Immature natural killer cell (primary cell): Measurements from ENCODE around the gene RAD51AP1. TPM values are rescaled to one million over a fixed set of nuclear protein-coding genes. Genes with fewer than 3 reads are reported as not detected.
A peak's percentile ranks its signal among the peaks of the same experiment; 100 is the strongest.

Experiments used
- DNase-seq, 3 donors: peaks; one replicate each; pipeline ENCODE4 v3.0.0; 2022; ENCODE audit warnings: mixed read lengths in 1 of 3
- H3K27ac Mint-ChIP-seq, 6 donors: one replicate each; pipeline ENCODE4 v1.8.0; 2020; ENCODE audit warnings: mixed read lengths in 6 of 6, mild to moderate bottlenecking in 5 of 6, inconsistent platforms in 4 of 6, moderate library complexity in 3 of 6
- H3K27me3 Mint-ChIP-seq, 3 donors: one replicate each; pipeline ENCODE4 v1.8.0; 2020 to 2021; ENCODE audit warnings: low read depth in 3 of 3, mild to moderate bottlenecking in 3 of 3, mixed read lengths in 3 of 3, moderate library complexity in 3 of 3, inconsistent platforms in 1 of 3
- H3K36me3 Mint-ChIP-seq, 3 donors: one replicate each; pipeline ENCODE4 v1.8.0; 2020; ENCODE audit warnings: mixed read lengths in 3 of 3, inconsistent platforms in 2 of 3, mild to moderate bottlenecking in 2 of 3
- H3K4me1 Mint-ChIP-seq, 2 donors: one replicate each; pipeline ENCODE4 v1.8.0; 2020; ENCODE audit warnings: inconsistent platforms in 2 of 2, mild to moderate bottlenecking in 2 of 2, mixed read lengths in 2 of 2, moderate library complexity in 1 of 2
- H3K4me3 Mint-ChIP-seq, 5 donors: one replicate each; pipeline ENCODE4 v1.8.0; 2020; ENCODE audit warnings: mild to moderate bottlenecking in 5 of 5, mixed read lengths in 5 of 5, inconsistent platforms in 3 of 5, moderate library complexity in 3 of 5
- H3K9me3 Mint-ChIP-seq, 6 donors: one replicate each; pipeline ENCODE4 v1.8.0; 2020; ENCODE audit warnings: mild to moderate bottlenecking in 6 of 6, mixed read lengths in 6 of 6, inconsistent platforms in 4 of 6, moderate library complexity in 3 of 6
- polyA plus RNA-seq, 3 donors: library from polyadenylated mRNA; unstranded; fragments of 300-500 nt; fragmentation: Illumina TruSeq; gene quantifications; one replicate each; pipeline ENCODE4 v1.2.3, GENCODE V29; 2021

Gene RAD51AP1
- polyA plus RNA-seq, 3 donors from 2014 or later: 1.8 to 4.4 (median 2.9) TPM

- no peak for DNase-seq
- H3K4me1 Mint-ChIP-seq: peaks cover 8 to 12% of the 10 kb centered on the region in 2 donors
- no peak overlapping the region for H3K4me3 Mint-ChIP-seq
- no peaks in the 10 kb centered on the region for H3K9me3 Mint-ChIP-seq
- H3K27me3 Mint-ChIP-seq: peaks cover 0 to 2% (median 1%) of the 10 kb centered on the region in 3 donors
- H3K27ac Mint-ChIP-seq: no peak overlapping the region
- no peaks in the 10 kb centered on the region for H3K36me3 Mint-ChIP-seq
Observed at GRCh38 chr12:4558171-4558570, 19.5 kb downstream of the RAD51AP1 start.

- DNase-seq: peak; percentile 22 to 27 (median 25)
- peaks cover 0 to 4% (median 0%) of the 10 kb centered on the region in 3 donors for H3K36me3 Mint-ChIP-seq
- H3K4me1 Mint-ChIP-seq: peaks cover 16 to 22% of the 10 kb centered on the region in 2 donors
- H3K4me3 Mint-ChIP-seq: peak within 1 kb of the TSS; percentile 75 to 85 (median 77)
- H3K9me3 Mint-ChIP-seq: no peaks in the 10 kb centered on the region
- peaks cover 1 to 5% (median 2%) of the 10 kb centered on the region in 3 donors for H3K27me3 Mint-ChIP-seq
- H3K27ac Mint-ChIP-seq: peak within 1 kb of the TSS in 1 of 6 donors; percentile 46
Observed at GRCh38 chr12:4562034-4562657, 23.5 kb downstream of the RAD51AP1 start, which contains the start of gene DYRK4. Gene DYRK4 (plus strand): TSS chr12:4562208. CDS start chr12:4562246, 38 bp downstream.

GRCh38 chr12:4563336-4563735, 24.6 kb downstream of the RAD51AP1 start:
- peak overlapping the region in 1 of 6 donors; percentile 31 for H3K27ac Mint-ChIP-seq
- DNase-seq: no peak
- H3K4me1 Mint-ChIP-seq: peaks cover 16 to 22% of the 10 kb centered on the region in 2 donors
- peak overlapping the region in 4 of 5 donors; percentile 2 to 34 (median 11) for H3K4me3 Mint-ChIP-seq
- H3K9me3 Mint-ChIP-seq: no peaks in the 10 kb centered on the region
- H3K27me3 Mint-ChIP-seq: peaks cover 1 to 5% (median 2%) of the 10 kb centered on the region in 3 donors
- peaks cover 0 to 4% (median 0%) of the 10 kb centered on the region in 3 donors for H3K36me3 Mint-ChIP-seq

GRCh38 chr12:4564818-4565217, 26.1 kb downstream of the RAD51AP1 start:
- H3K27me3 Mint-ChIP-seq: peaks cover 1 to 8% (median 2%) of the 10 kb centered on the region in 3 donors
- H3K36me3 Mint-ChIP-seq: peaks cover 0 to 4% (median 0%) of the 10 kb centered on the region in 3 donors
- peaks cover 16 to 22% of the 10 kb centered on the region in 2 donors for H3K4me1 Mint-ChIP-seq
- H3K9me3 Mint-ChIP-seq: no peaks in the 10 kb centered on the region
- peak in 1 of 3 donors; percentile 0 for DNase-seq
- peak overlapping the region; percentile 33 to 74 (median 49) for H3K4me3 Mint-ChIP-seq
- peak overlapping the region in 5 of 6 donors; percentile 27 to 59 (median 52) for H3K27ac Mint-ChIP-seq

DNA sequence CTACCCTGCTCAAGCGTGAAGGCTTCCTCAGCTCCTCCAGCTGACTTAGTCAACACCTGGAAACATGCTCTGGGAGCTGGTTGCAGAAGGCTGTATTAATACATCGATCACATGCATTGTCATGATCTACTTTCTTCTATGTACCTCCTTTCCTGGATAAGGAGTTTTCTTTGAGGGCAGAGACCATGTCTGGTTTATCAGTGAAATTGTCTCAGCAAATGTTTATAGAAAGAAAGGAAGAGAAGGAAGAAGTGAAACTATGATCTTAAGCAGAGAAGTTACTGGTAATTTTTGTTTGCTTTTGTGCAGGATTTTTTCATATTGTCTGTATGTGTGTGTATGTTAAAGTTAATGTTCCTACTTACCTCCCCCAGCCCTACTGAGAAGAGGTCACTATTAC, 27.8 kb downstream of the RAD51AP1 start:
- Mint-ChIP-seq H3K27ac (no peak overlapping the region), H3K4me3 (no peak overlapping the region), H3K36me3 (peaks cover 0 to 4% (median 0%) of the 10 kb centered on the region in 3 donors), H3K9me3 (no peaks in the 10 kb centered on the region), H3K4me1 (peaks cover 16 to 22% of the 10 kb centered on the region in 2 donors), H3K27me3 (peaks cover 1 to 8% (median 2%) of the 10 kb centered on the region in 3 donors)
- no peak for DNase-seq

DNA sequence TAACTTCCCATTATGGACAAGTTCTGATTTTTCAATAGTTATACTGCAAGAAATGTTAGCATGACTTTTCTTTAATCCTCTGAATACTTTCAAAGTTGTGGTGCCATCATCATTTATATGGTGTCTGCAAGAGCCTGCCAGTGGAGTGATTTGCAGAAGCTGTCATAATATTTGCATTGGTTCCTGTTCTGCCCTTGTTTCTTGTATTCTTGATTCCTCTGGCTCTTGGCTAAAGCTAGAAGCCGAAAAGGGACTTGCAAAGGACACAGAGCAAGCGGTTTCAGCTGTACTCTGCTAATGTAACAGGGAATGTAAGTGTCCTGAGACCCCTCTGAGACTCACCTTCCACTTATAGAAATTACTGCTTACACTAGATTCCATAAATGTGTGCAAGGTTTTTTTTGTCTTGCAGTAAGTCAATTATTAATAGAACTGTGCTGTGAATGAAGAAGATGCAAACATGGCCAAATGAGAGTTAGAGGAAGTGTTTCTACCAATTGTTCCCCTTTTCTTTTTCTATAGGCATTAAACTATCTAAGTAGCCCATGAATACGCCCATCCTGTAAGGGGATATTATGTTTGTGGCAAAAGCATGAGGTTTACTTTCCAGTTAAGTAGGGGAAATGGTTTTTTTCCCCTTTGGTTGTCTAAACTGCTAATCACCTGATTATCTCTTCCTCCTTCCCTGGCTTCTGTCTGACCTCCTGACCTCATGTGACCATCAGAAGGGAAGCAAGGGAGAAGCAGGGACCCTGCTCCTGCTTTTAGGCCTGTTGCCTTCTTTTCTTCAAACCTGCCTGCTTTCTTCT, 28.6 kb downstream of the RAD51AP1 start:
- no peaks in the 10 kb centered on the region for H3K9me3 Mint-ChIP-seq
- H3K27ac Mint-ChIP-seq: no peak overlapping the region
- no peak overlapping the region for H3K4me3 Mint-ChIP-seq
- DNase-seq: no peak
- H3K4me1 Mint-ChIP-seq: peaks cover 11 to 15% of the 10 kb centered on the region in 2 donors
- H3K36me3 Mint-ChIP-seq: peaks cover 0 to 4% (median 0%) of the 10 kb centered on the region in 3 donors
- H3K27me3 Mint-ChIP-seq: peaks cover under 1 to 8% (median 1%) of the 10 kb centered on the region in 3 donors

DNA sequence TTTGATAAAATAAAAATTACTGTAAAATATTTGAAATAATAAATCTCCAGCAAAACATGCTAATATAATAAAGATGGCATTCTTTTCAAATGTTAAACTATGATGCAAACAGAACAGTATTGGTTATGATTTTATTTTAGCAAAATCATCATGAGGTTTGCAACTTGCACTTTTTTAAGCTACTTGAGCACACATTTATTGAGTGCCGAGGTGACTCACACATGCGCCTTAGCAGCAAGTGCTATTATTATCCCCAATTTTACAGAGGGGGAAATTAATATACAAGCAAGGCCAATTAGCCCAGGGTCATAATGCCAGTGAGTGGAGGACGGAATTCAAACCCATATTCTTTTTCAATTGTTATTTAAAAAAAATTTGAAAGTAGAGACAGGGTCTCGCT, 30.6 kb downstream of the RAD51AP1 start:
- peaks cover 8 to 10% of the 10 kb centered on the region in 2 donors for H3K4me1 Mint-ChIP-seq
- H3K9me3 Mint-ChIP-seq: no peaks in the 10 kb centered on the region
- H3K36me3 Mint-ChIP-seq: peaks cover 0 to 4% (median 0%) of the 10 kb centered on the region in 3 donors
- H3K4me3 Mint-ChIP-seq: no peak overlapping the region
- no peak for DNase-seq
- H3K27ac Mint-ChIP-seq: no peak overlapping the region
- H3K27me3 Mint-ChIP-seq: peaks cover 0 to 4% (median 0%) of the 10 kb centered on the region in 3 donors

GRCh38 chr12:4572680-4573079, 34.0 kb downstream of the RAD51AP1 start:
- Mint-ChIP-seq H3K36me3 (no peaks in the 10 kb centered on the region), H3K4me1 (no peaks in the 10 kb centered on the region), H3K4me3 (no peak overlapping the region), H3K9me3 (no peaks in the 10 kb centered on the region), H3K27me3 (peaks cover 0 to 3% (median 2%) of the 10 kb centered on the region in 3 donors), H3K27ac (no peak overlapping the region)
- no peak for DNase-seq

DNA sequence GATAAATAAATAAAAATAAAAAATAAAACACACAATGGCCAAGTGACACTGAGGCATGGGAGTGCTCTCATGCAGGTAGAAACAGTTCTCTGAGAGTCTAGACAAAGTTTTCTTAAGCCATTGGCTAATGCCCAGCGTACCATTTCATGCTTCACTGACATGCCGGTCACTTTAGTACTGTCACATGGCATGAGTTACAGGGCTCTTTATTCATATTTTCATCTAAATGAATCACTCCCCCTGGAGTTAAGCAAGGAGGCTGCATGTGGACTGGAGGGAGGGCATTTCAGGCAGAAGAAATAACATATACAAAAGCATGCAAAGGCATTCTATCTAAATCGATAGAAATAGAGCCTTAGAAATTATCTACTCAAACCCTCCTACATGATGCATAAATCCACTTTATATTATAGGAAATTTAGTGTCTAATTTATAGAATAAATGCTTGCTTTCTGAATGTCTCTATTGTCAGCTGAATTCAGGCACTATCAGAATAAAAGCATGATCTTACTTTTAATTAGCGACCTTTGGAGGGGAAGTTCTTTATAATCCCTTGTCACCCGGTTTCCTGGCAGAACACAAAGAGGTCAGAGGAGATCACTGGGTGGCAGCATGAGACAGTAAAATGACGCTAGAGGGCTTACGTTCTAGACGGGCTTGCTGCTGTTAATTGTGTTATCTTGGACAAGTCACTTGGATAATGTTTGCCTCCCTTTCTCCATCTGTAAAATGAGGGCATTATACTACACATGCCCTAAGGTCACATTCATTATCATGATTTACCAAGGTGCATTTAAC, 40.8 kb downstream of the RAD51AP1 start:
- Mint-ChIP-seq H3K27ac (no peak overlapping the region), H3K4me1 (no peaks in the 10 kb centered on the region), H3K4me3 (no peak overlapping the region), H3K9me3 (peaks cover 0 to 1% (median 0%) of the 10 kb centered on the region in 6 donors), H3K36me3 (no peaks in the 10 kb centered on the region), H3K27me3 (peaks cover 0 to 8% (median 3%) of the 10 kb centered on the region in 3 donors)
- no peak for DNase-seq

DNA sequence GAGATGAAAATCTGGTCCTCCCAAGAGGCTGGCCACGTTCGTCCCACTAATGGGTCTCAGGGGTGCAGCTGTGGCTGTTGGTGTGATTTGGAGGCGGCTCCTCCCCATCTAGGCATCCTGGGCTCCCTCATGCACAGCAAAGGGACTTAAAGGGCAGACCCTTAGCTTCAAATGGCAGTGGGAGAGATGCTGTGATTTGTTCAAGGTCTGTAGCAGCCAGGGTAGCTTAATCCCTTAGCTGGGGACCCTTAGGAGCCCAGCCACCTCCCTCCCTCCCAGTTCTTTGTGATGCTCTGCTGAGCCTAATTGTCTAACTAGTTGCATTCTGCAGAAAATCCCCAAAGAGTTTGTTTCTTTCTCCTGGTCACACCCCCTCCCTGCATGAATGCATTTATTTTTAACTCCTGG, 41.6 kb downstream of the RAD51AP1 start:
- Mint-ChIP-seq H3K4me1 (no peaks in the 10 kb centered on the region), H3K36me3 (no peaks in the 10 kb centered on the region), H3K27me3 (peaks cover 0 to 8% (median 3%) of the 10 kb centered on the region in 3 donors)

GRCh38 chr12:4584281-4584680, 45.6 kb downstream of the RAD51AP1 start:
- Mint-ChIP-seq H3K27ac (no peak overlapping the region), H3K9me3 (peaks cover 0 to 1% (median 0%) of the 10 kb centered on the region in 6 donors), H3K4me1 (no peaks in the 10 kb centered on the region), H3K36me3 (no peaks in the 10 kb centered on the region), H3K27me3 (peaks cover 0 to 9% (median 3%) of the 10 kb centered on the region in 3 donors), H3K4me3 (no peak overlapping the region)
- DNase-seq: no peak

More for the DNA sequence above, 41.6 kb downstream of the RAD51AP1 start:
- Mint-ChIP-seq H3K9me3 (peaks cover 0 to 1% (median 0%) of the 10 kb centered on the region in 6 donors), H3K4me3 (no peak overlapping the region), H3K27ac (no peak overlapping the region)
- DNase-seq: no peak

- no peaks in the 10 kb centered on the region for H3K36me3 Mint-ChIP-seq
- no peaks in the 10 kb centered on the region for H3K4me1 Mint-ChIP-seq
- DNase-seq: no peak
- no peak overlapping the region for H3K27ac Mint-ChIP-seq
- peaks cover 0 to 1% (median 0%) of the 10 kb centered on the region in 6 donors for H3K9me3 Mint-ChIP-seq
- peaks cover 0 to 9% (median 3%) of the 10 kb centered on the region in 3 donors for H3K27me3 Mint-ChIP-seq
- H3K4me3 Mint-ChIP-seq: no peak overlapping the region
Observed at GRCh38 chr12:4584896-4585295, 46.2 kb downstream of the RAD51AP1 start.

GRCh38 chr12:4586500-4586899, 47.8 kb downstream of the RAD51AP1 start:
- no peaks in the 10 kb centered on the region for H3K4me1 Mint-ChIP-seq
- no peak for DNase-seq
- no peak overlapping the region for H3K4me3 Mint-ChIP-seq
- H3K27me3 Mint-ChIP-seq: peaks cover 0 to 12% (median 1%) of the 10 kb centered on the region in 3 donors
- no peak overlapping the region for H3K27ac Mint-ChIP-seq
- no peaks in the 10 kb centered on the region for H3K36me3 Mint-ChIP-seq
- H3K9me3 Mint-ChIP-seq: peaks cover 0 to 1% (median 0%) of the 10 kb centered on the region in 6 donors
